ENCODE measurements around the gene BRINP1. TPM values are rescaled to one million over a fixed set of nuclear protein-coding genes. Genes with fewer than 3 reads are reported as not detected.

BRINP1 gene
- total RNA-seq, 1 donor from 2014 or later, result 1.5 TPM

DNA sequence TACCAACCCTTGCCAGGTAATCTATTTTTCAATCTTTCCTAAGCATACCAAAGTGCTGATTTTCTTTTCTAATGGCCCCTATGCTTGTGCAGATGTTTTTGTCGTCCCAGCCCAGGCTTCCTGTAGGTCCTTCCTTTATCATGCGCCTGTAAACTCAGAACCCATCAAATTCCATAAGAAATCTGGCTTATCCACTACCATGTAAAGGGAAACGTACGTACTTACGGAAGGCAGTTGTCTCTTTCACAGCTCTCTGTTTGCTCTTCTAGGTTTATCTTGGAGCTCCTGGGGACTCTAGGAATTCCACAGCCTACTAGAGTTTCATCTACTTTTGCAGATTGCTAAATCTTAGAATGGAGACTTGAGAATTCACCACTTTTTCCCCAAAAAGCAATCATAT lies 9.0 kb downstream of the BRINP1 start:
- H3K36me3 ChIP-seq, result no peaks in the 10 kb centered on the region

DNA sequence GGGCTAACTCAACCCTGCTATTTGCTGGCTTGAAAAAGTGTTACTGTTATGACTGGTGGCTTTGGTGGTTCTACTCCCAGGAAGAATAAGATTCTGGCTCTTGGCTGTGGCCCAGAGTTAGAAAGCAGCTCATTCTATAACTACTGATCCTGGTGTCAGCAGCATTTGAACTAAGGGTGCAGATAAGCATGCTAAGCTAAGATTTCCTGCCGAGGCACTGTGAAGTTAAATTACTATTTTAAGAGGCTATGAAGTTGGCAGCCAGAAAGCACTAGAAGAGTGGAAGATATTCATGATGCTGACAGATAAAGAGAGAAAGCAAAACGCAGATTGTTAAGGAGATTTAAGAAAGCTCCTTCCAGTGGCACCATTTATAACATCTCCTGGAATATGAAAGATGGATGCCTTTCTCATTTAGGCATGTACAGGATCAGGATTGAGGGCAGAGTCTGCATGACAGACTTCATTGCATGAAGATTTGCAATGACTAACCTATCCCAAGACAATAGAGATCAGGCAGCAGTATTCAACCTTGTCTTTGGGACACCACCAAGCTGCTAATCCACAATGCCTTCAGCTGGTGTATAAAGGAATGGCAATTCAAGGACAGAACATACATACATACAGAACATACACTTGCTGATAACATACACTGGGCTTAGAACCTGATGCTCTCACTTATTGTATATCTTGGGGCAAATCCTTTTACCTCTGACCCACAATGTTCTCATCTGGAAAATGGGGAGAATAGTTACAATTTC lies 11.7 kb downstream of the BRINP1 start:
- no peaks in the 10 kb centered on the region for H3K27me3 ChIP-seq
- no peaks in the 10 kb centered on the region for H3K4me1 ChIP-seq
- no peak for DNase-seq
- H3K36me3 ChIP-seq, result no peaks in the 10 kb centered on the region
- intact Hi-C loops (cut with DNase I), result no loop called here
- ATAC-seq, result no peak
- no peaks in the 10 kb centered on the region for H3K9me3 ChIP-seq
- no peak overlapping the region for H3K4me3 ChIP-seq
- TF ChIP-seq, protein P1, sequence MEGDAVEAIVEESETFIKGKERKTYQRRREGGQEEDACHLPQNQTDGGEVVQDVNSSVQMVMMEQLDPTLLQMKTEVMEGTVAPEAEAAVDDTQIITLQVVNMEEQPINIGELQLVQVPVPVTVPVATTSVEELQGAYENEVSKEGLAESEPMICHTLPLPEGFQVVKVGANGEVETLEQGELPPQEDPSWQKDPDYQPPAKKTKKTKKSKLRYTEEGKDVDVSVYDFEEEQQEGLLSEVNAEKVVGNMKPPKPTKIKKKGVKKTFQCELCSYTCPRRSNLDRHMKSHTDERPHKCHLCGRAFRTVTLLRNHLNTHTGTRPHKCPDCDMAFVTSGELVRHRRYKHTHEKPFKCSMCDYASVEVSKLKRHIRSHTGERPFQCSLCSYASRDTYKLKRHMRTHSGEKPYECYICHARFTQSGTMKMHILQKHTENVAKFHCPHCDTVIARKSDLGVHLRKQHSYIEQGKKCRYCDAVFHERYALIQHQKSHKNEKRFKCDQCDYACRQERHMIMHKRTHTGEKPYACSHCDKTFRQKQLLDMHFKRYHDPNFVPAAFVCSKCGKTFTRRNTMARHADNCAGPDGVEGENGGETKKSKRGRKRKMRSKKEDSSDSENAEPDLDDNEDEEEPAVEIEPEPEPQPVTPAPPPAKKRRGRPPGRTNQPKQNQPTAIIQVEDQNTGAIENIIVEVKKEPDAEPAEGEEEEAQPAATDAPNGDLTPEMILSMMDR (IDR thresholded peaks at IDR 0.05), result no peak
- H3K27ac ChIP-seq, result no peak overlapping the region

More for the DNA sequence above, 9.0 kb downstream of the BRINP1 start:
- H3K9me3 ChIP-seq, result no peaks in the 10 kb centered on the region
- H3K4me3 ChIP-seq, result no peak overlapping the region
- TF ChIP-seq, protein P1 (IDR thresholded peaks at IDR 0.05), result no peak
- no peak for DNase-seq
- intact Hi-C loops (cut with DNase I), result no loop called here
- H3K27me3 ChIP-seq, result no peaks in the 10 kb centered on the region
- ATAC-seq, result no peak
- H3K27ac ChIP-seq, result no peak overlapping the region
- H3K4me1 ChIP-seq, result no peaks in the 10 kb centered on the region

- ATAC-seq (no peak), DNase-seq (no peak)
- no peaks in the 10 kb centered on the region for H3K27me3 ChIP-seq
- H3K4me3 ChIP-seq, result no peak overlapping the region
- no peak overlapping the region for H3K27ac ChIP-seq
- no peaks in the 10 kb centered on the region for H3K9me3 ChIP-seq
- intact Hi-C loops (cut with DNase I), result no loop called here
- TF ChIP-seq, protein P1 (IDR thresholded peaks at IDR 0.05), result no peak
- H3K4me1 ChIP-seq, result no peaks in the 10 kb centered on the region
- H3K36me3 ChIP-seq, result no peaks in the 10 kb centered on the region
Measured at GRCh38 chr9:119349351-119349825, 19.8 kb downstream of the BRINP1 start.

- Histone ChIP-seq H3K4me1 (no peaks in the 10 kb centered on the region), H3K36me3 (no peaks in the 10 kb centered on the region), H3K9me3 (no peaks in the 10 kb centered on the region), H3K27me3 (no peaks in the 10 kb centered on the region), H3K4me3 (no peak overlapping the region), H3K27ac (no peak overlapping the region)
- intact Hi-C loops (cut with DNase I), result no loop called here
- TF ChIP-seq, protein P1 (IDR thresholded peaks at IDR 0.05), result no peak
- no peak for DNase-seq
- no peak for ATAC-seq
Measured at GRCh38 chr9:119343059-119343990, 25.9 kb downstream of the BRINP1 start.

DNA sequence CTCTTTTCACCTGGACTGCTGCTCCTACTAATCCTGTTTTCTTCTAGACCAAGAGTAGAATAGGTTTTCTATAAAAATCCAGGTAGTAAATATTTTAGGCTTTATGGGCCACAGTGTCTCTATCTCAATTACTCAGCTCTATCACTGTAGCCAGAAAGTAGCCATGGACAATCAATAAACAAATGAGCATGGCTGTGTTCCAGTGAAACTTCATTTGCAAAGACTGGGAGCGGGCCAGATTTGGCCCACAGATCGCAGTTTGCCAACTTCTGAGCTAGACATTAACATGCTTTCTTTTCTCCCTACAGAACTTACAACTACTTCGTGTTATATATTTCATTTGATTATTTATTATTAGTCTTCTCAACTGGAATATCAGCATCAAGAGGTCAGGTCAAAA lies 30.2 kb downstream of the BRINP1 start:
- Histone ChIP-seq H3K27me3 (no peaks in the 10 kb centered on the region), H3K9me3 (no peaks in the 10 kb centered on the region), H3K36me3 (no peaks in the 10 kb centered on the region), H3K4me3 (no peak overlapping the region), H3K27ac (no peak overlapping the region), H3K4me1 (no peaks in the 10 kb centered on the region)
- ATAC-seq (no peak), DNase-seq (no peak)
- TF ChIP-seq, protein P1 (IDR thresholded peaks at IDR 0.05), result no peak
- intact Hi-C loops (cut with DNase I), result no loop called here

All from upper lobe of right lung (tissue), 1 donor.